Measurements from ENCODE around the gene GDF11. TPM values are rescaled to one million over a fixed set of nuclear protein-coding genes. Genes with fewer than 3 reads are reported as not detected.

The GDF11 gene
- total RNA-seq, 1 donor from 2014 or later: 66.6 TPM

- no peak for DNase-seq (ENCODE audit: low read depth, low spot score)
- no peaks in the 10 kb centered on the region for H3K9me3 Mint-ChIP-seq
- peak overlapping the region; percentile 87 for H3K4me3 Mint-ChIP-seq
- H3K36me3 Mint-ChIP-seq (ENCODE audit: low read depth): no peaks in the 10 kb centered on the region
- no peak for TF ChIP-seq CTCF (conservative IDR thresholded peaks at IDR 0.05)
- peaks cover 47% of the 10 kb centered on the region for H3K4me1 Mint-ChIP-seq
- no peak overlapping the region for H3K27ac Mint-ChIP-seq (ENCODE audit: unreplicated experiment)
- H3K27me3 Mint-ChIP-seq (ENCODE audit: low read depth): peaks cover 37% of the 10 kb centered on the region
These were observed 37.9 kb upstream of the GDF11 start for GRCh38 chr12:55704824-55705718.

- peaks cover 47% of the 10 kb centered on the region for H3K4me1 Mint-ChIP-seq
- peaks cover 45% of the 10 kb centered on the region for H3K27me3 Mint-ChIP-seq (ENCODE audit: low read depth)
- DNase-seq (ENCODE audit: low read depth, low spot score): no peak
- H3K4me3 Mint-ChIP-seq: peak overlapping the region; percentile 87
- no peaks in the 10 kb centered on the region for H3K9me3 Mint-ChIP-seq
- no peak overlapping the region for H3K27ac Mint-ChIP-seq (ENCODE audit: unreplicated experiment)
- peak; percentile 37 for TF ChIP-seq CTCF (conservative IDR thresholded peaks at IDR 0.05)
- no peaks in the 10 kb centered on the region for H3K36me3 Mint-ChIP-seq (ENCODE audit: low read depth)
These were observed 37.0 kb upstream of the GDF11 start for GRCh38 chr12:55705782-55706402.

GRCh38 chr12:55706568-55707218 lies 36.2 kb upstream of the GDF11 start:
- Mint-ChIP-seq H3K27me3 (ENCODE audit: low read depth) (peaks cover 49% of the 10 kb centered on the region), H3K4me1 (peaks cover 47% of the 10 kb centered on the region), H3K27ac (ENCODE audit: unreplicated experiment) (no peak overlapping the region), H3K4me3 (peak overlapping the region; percentile 87), H3K9me3 (no peaks in the 10 kb centered on the region), H3K36me3 (ENCODE audit: low read depth) (no peaks in the 10 kb centered on the region)
- TF ChIP-seq CTCF (conservative IDR thresholded peaks at IDR 0.05): no peak
- no peak for DNase-seq (ENCODE audit: low read depth, low spot score)

GRCh38 chr12:55707219-55707671 lies 35.7 kb upstream of the GDF11 start:
- DNase-seq (ENCODE audit: low read depth, low spot score): no peak
- H3K36me3 Mint-ChIP-seq (ENCODE audit: low read depth): no peaks in the 10 kb centered on the region
- H3K4me3 Mint-ChIP-seq: peak overlapping the region; percentile 87
- peaks cover 54% of the 10 kb centered on the region for H3K27me3 Mint-ChIP-seq (ENCODE audit: low read depth)
- no peaks in the 10 kb centered on the region for H3K9me3 Mint-ChIP-seq
- no peak for TF ChIP-seq CTCF (conservative IDR thresholded peaks at IDR 0.05)
- H3K4me1 Mint-ChIP-seq: peaks cover 47% of the 10 kb centered on the region
- H3K27ac Mint-ChIP-seq (ENCODE audit: unreplicated experiment): no peak overlapping the region

- Mint-ChIP-seq H3K27me3 (ENCODE audit: low read depth) (peaks cover 63% of the 10 kb centered on the region), H3K4me3 (peak within 1 kb of the TSS; percentile 87), H3K4me1 (peaks cover 46% of the 10 kb centered on the region), H3K27ac (ENCODE audit: unreplicated experiment) (peak within 1 kb of the TSS; percentile 46), H3K9me3 (no peaks in the 10 kb centered on the region), H3K36me3 (ENCODE audit: low read depth) (no peaks in the 10 kb centered on the region)
- no peak for TF ChIP-seq CTCF (conservative IDR thresholded peaks at IDR 0.05)
- DNase-seq (ENCODE audit: low read depth, low spot score): peak; percentile 83
These were observed 34.9 kb upstream of the GDF11 start, which contains the start of gene ITGA7 for GRCh38 chr12:55707841-55708694. Gene ITGA7 (minus strand): TSS chr12:55707904. CDS start chr12:55707682, 222 bp downstream.

Measured in neural crest cell (in vitro differentiated cells).